Right lobe of liver (tissue), 6 donors: ENCODE measurements around the gene IRX2. TPM values are rescaled to one million over a fixed set of nuclear protein-coding genes. Genes with fewer than 3 reads are reported as not detected.

Experiments
- ATAC-seq, 4 donors: fragments of 200-7000 bp; cut with Tn5 transposase; one replicate each; pipeline ENCODE4 v1.9.1; 2020; ENCODE audit warnings: mild to moderate bottlenecking in 4 of 4, moderate library complexity in 4 of 4
- DNase-seq, 3 donors: peaks; one replicate each; pipeline ENCODE4 v3.0.0-alpha.2; 2020
- H3K27ac ChIP-seq, 3 donors: fragments of 200-600 bp; one replicate each; pipeline ENCODE4 v1.8.0; 2022
- H3K27me3 ChIP-seq, 2 donors: fragments of 200-600 bp; one replicate each; pipeline ENCODE4 v1.8.0; 2022
- H3K36me3 ChIP-seq, 4 donors: fragments of 200-600 bp; sonication (generic) in 1 of 4; one replicate each; pipeline versions ENCODE4 v1.5.1 to v1.8.0; 2017 to 2022; ENCODE audit warnings: control low read depth in 1 of 4
- H3K4me1 ChIP-seq, 4 donors: fragments of 200-600 bp; sonication (generic) in 1 of 4; one replicate each; pipeline versions ENCODE4 v1.5.1 to v1.8.0; 2017 to 2022; ENCODE audit warnings: control low read depth in 1 of 4
- H3K4me3 ChIP-seq, 3 donors: fragments of 200-600 bp; one replicate each; pipeline ENCODE4 v1.8.0; 2022
- H3K9me3 ChIP-seq, 4 donors: fragments of 200-600 bp; sonication (generic) in 1 of 4; one replicate each; pipeline versions ENCODE4 v1.5.1 to v1.8.0; 2017 to 2022; ENCODE audit warnings: control low read depth in 1 of 4
- POLR2A ChIP-seq: fragments of 450-650 bp; IDR thresholded peaks from one replicate; pipeline ENCODE4 v1.6.1; 2017; ENCODE audit warnings: antibody characterized with exemption, mild to moderate bottlenecking
- WGBS: methylation state at CpG from one replicate; pipeline ENCODE4 v1.1.6; 2018; ENCODE audit warnings: low coverage, low lambda C conversion rate; ENCODE audit not compliant: insufficient coverage; ENCODE audit errors: missing lambda C conversion rate; 5-methylcytosine and 5-hydroxymethylcytosine counted together
- intact Hi-C, 2 donors: fragments of 100-400 bp; cut with DNase I; formaldehyde crosslinking; loops; one replicate each; pipeline versions ENCODE4 v1.11.2 to v1.14.1; 2022
- total RNA-seq, 6 experiments: library from RNA; depleted of rRNA in 2 of 6; stranded (reverse); fragments of >200 nt in 2 of 6; fragmentation: NEBNext Ultra II Directional in 3 of 6; extraction: Animal tissue kit (Norgen Biotek cat#: 25700) in 3 of 6; gene quantifications; one replicate each; pipeline versions ENCODE4 v1.1.0 to v1.2.4, GENCODE V29; 2016 to 2023
- TF ChIP-seq, protein P1 (sequence below), 4 donors: fragments of 200-600 bp in 3 of 4; fragments of 450-650 bp in 1 of 4; IDR thresholded peaks; one replicate each; pipeline versions ENCODE4 v1.5.1 to v1.8.0; 2016 to 2022; ENCODE audit warnings: antibody characterized with exemption in 4 of 4, mild to moderate bottlenecking in 2 of 4
- donor health status: DM: no; HTN: yes; CAD: no.
- donor health status: DM: no; HTN: no; CAD: no.
- donor health status: DM: no; HTN: no; CAD: no.
- donor health status: DM: no; HTN: yes; CAD: no.
- donor health status: DM: no; HTN: yes; CAD: no.

Gene IRX2
- total RNA-seq, 6 experiments from 2014 or later, result not detected

GRCh38 chr5:2708132-2708531 lies 43.3 kb downstream of the IRX2 start:
- Histone ChIP-seq H3K4me1 (no peaks in the 10 kb centered on the region), H3K27ac (no peak overlapping the region), H3K4me3 (no peak overlapping the region), H3K9me3 (no peaks in the 10 kb centered on the region), H3K36me3 (no peaks in the 10 kb centered on the region), H3K27me3 (no peaks in the 10 kb centered on the region)
- ATAC-seq (no peak), DNase-seq (no peak)
- WGBS, result 79% methylated on average over 7 of the region's 15 CpGs
- intact Hi-C loops, result no loop called here
- no peak for TF ChIP-seq POLR2A
- TF ChIP-seq, protein P1, sequence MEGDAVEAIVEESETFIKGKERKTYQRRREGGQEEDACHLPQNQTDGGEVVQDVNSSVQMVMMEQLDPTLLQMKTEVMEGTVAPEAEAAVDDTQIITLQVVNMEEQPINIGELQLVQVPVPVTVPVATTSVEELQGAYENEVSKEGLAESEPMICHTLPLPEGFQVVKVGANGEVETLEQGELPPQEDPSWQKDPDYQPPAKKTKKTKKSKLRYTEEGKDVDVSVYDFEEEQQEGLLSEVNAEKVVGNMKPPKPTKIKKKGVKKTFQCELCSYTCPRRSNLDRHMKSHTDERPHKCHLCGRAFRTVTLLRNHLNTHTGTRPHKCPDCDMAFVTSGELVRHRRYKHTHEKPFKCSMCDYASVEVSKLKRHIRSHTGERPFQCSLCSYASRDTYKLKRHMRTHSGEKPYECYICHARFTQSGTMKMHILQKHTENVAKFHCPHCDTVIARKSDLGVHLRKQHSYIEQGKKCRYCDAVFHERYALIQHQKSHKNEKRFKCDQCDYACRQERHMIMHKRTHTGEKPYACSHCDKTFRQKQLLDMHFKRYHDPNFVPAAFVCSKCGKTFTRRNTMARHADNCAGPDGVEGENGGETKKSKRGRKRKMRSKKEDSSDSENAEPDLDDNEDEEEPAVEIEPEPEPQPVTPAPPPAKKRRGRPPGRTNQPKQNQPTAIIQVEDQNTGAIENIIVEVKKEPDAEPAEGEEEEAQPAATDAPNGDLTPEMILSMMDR (IDR thresholded peaks at IDR 0.05), result no peak

GRCh38 chr5:2705861-2706260 lies 45.6 kb downstream of the IRX2 start:
- Histone ChIP-seq H3K36me3 (no peaks in the 10 kb centered on the region), H3K27me3 (no peaks in the 10 kb centered on the region), H3K9me3 (no peaks in the 10 kb centered on the region), H3K4me1 (no peaks in the 10 kb centered on the region), H3K27ac (no peak overlapping the region), H3K4me3 (no peak overlapping the region)
- WGBS, result 38% methylated on average over 2 of the region's 10 CpGs
- intact Hi-C loops, result no loop called here
- TF ChIP-seq, protein P1 (IDR thresholded peaks at IDR 0.05), result no peak
- TF ChIP-seq POLR2A, result no peak
- ATAC-seq (no peak), DNase-seq (no peak)

- WGBS, result 48% methylated on average over 8 of the region's 16 CpGs
- H3K36me3 ChIP-seq, result no peaks in the 10 kb centered on the region
- no peaks in the 10 kb centered on the region for H3K9me3 ChIP-seq
- DNase-seq (no peak), ATAC-seq (peak in 1 of 4 donors; percentile 8)
- H3K4me3 ChIP-seq, result no peak overlapping the region
- intact Hi-C loops, result no loop called here
- TF ChIP-seq, protein P1 (IDR thresholded peaks at IDR 0.05), result no peak
- no peak for TF ChIP-seq POLR2A
- H3K27ac ChIP-seq, result no peak overlapping the region
- H3K27me3 ChIP-seq, result no peaks in the 10 kb centered on the region
- no peaks in the 10 kb centered on the region for H3K4me1 ChIP-seq
These were observed 46.5 kb downstream of the IRX2 start for GRCh38 chr5:2704806-2705645.

DNA sequence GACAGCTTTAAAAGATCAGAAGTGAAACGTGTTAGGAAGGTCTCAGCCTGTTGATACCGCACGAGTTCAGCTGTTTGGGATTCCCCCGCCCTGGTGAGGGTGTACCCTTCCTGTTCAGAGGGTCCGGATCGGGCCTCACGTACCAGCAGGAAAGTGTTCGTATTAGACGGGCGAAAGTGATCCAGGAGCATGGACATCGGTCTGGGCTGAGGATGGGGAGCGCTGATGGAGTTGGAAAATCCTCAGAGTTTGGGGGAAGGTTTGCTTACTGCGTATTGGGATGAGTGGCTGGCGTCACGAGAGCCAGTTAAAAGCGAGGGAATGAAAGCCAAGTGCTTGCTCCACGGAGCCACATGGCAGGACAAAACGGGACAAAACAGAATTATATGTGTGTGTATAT lies 47.4 kb downstream of the IRX2 start:
- H3K4me1 ChIP-seq, result no peaks in the 10 kb centered on the region
- H3K9me3 ChIP-seq, result no peaks in the 10 kb centered on the region
- TF ChIP-seq, protein P1 (IDR thresholded peaks at IDR 0.05), result no peak
- TF ChIP-seq POLR2A, result no peak
- no peak overlapping the region for H3K27ac ChIP-seq
- H3K4me3 ChIP-seq, result no peak overlapping the region
- DNase-seq, result no peak
- intact Hi-C loops, result no loop called here
- H3K27me3 ChIP-seq, result no peaks in the 10 kb centered on the region
- WGBS, result 63% methylated on average over 18 of the region's 18 CpGs
- H3K36me3 ChIP-seq, result no peaks in the 10 kb centered on the region
- ATAC-seq, result no peak
